BE2C (cell line): ENCODE data around the gene TAF8. TPM values are rescaled to one million over a fixed set of nuclear protein-coding genes. Genes with fewer than 3 reads are reported as not detected.
"Not testable (repeated sequence)": the region's sequence is repeated elsewhere in the genome, so short reads cannot be mapped to it uniquely, and the experiment has no call there.

Source experiments
- DNase-seq: peaks from one replicate; pipeline ENCODE4 v3.0.0-alpha.2; 2020
- H3K27me3 ChIP-seq: fragments of 250-450 bp; sonication (Bioruptor Pico); 2 replicates; pipeline ENCODE4 v1.5.1; 2020; ENCODE audit warnings: mild to moderate bottlenecking
- H3K36me3 ChIP-seq: fragments of 250-450 bp; sonication (Bioruptor Pico); 2 replicates; pipeline ENCODE4 v1.5.1; 2020; ENCODE audit warnings: mild to moderate bottlenecking
- H3K4me1 ChIP-seq: fragments of 250-450 bp; sonication (Bioruptor Pico); 2 replicates; pipeline ENCODE4 v1.5.1; 2020
- H3K4me3 ChIP-seq: 2 replicates; pipeline ENCODE4 v1.5.1; 2011; ENCODE audit warnings: low read depth, low read length
- H3K9me3 ChIP-seq: fragments of 250-450 bp; sonication (Bioruptor Pico); 2 replicates; pipeline ENCODE4 v1.5.1; 2020
- CTCF ChIP-seq: IDR thresholded peaks from 2 replicates; pipeline ENCODE4 v1.5.1; 2012; ENCODE audit warnings: mild to moderate bottlenecking, low read depth, low read length
- polyA plus RNA-seq: library from polyadenylated mRNA; unstranded; fragments of >200 nt; gene quantifications from one replicate; pipeline ENCODE4 v1.2.1, GENCODE V29; 2012; ENCODE audit warnings: low read depth, missing spikeins; ENCODE audit not compliant: insufficient read length, insufficient read depth

The TAF8 gene
- polyA plus RNA-seq, result 30.5 TPM

- Histone ChIP-seq H3K4me3 (peak within 1 kb of the TSS; percentile 86), H3K4me1 (no peaks in the 10 kb centered on the region), H3K9me3 (no peaks in the 10 kb centered on the region), H3K27me3 (peaks cover 9% of the 10 kb centered on the region), H3K36me3 (peaks cover 11% of the 10 kb centered on the region)
- no peak for TF ChIP-seq CTCF
- peak; percentile 91 for DNase-seq
Measured at GRCh38 chr6:42050297-42051267, at the start of gene TAF8. Gene TAF8 (plus strand): TSS chr6:42050524. CDS start chr6:42050542, 18 bp downstream.

DNA sequence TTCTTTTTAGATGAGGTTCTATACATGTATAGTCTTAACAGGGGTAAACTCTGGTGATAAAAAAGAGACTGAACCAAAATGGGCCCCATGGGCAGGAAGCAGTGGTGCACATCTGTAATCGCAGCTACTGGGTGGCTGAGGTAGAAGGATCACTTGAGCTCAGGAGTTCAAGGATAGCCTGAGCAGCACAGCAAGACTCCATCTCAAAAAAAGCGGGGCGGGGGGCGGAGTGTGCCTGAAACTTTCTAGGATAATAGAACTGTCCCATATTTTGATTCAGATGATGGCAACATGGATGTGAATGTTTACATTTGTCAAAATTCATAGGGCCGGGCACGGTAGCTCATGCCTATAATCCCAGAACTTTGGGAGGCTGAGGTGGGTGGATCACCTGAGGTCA is 48.8 kb upstream of the TAF8 start:
- TF ChIP-seq CTCF, result no peak
- no peaks in the 10 kb centered on the region for H3K9me3 ChIP-seq
- H3K27me3 ChIP-seq, result no peaks in the 10 kb centered on the region

GRCh38 chr6:42003658-42004057 is 46.7 kb upstream of the TAF8 start:
- H3K9me3 ChIP-seq, H3K27me3 ChIP-seq, H3K4me3 ChIP-seq, DNase-seq, H3K36me3 ChIP-seq, H3K4me1 ChIP-seq: not testable (repeated sequence)

More for the DNA sequence above, 48.8 kb upstream of the TAF8 start:
- Histone ChIP-seq H3K36me3 (no peaks in the 10 kb centered on the region), H3K4me3 (no peak overlapping the region), H3K4me1 (no peaks in the 10 kb centered on the region)
- no peak for DNase-seq

DNA sequence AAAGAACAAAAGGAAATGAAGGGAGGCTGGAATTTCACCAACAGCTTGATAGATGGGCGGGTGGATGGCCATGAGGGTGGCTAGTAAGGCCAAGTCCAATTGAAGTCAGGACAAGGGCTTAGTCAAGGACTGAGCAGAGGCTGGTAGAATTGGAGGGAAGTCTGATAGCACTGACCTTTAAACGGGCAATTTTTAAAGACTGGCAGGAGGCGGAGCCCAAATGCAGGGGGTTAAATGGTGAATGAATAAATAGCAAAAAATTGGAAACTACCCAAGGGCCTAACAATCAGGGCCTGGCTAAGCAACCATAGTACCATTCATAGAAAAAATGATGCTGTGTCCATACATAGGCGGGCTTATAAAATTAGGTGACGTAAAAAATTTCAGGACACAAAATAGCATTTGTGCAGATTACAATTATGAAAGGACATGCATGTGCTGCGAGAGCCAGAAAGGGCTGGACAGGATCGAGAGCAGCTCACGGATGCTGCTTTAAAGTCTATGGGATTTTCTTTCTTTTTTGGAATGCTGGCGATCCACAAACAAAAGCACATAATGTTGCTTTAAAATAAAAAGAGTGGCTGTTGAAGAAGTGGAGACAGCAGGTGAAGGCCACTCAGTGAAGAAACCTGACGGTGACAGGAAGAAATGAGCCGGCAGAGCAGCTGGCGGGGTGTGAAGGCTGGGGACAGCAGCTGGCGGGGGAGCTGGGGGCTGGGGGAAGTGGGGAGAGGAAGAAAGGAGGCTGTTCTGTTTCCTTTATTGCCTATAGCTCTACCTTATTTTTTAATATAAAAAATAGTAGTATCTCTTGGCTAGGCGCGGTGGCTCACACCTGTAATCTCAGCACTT is 42.8 kb upstream of the TAF8 start:
- Histone ChIP-seq H3K27me3 (no peaks in the 10 kb centered on the region), H3K4me1 (no peaks in the 10 kb centered on the region), H3K9me3 (no peaks in the 10 kb centered on the region), H3K36me3 (no peaks in the 10 kb centered on the region), H3K4me3 (no peak overlapping the region)
- TF ChIP-seq CTCF, result no peak
- DNase-seq, result no peak

DNA sequence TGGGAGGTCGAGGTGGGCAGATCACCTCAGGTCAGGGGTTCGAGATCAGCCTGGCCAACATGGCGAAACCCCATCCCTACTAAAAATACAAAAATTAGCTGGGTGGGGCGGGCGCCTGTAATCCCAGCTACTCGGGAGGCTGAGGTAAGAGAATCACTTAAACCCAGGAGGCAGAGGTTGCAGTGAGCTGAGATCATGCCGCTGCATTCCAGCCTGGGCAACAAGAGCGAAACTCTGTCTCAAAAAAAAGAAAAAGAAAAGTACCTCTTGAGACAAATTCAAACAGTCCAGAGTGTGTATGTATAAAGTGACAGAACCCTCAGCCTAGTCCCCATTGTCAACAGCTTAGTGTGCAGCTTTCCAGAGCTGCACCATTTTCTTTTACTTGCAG is 42.2 kb upstream of the TAF8 start:
- H3K4me1 ChIP-seq, H3K27me3 ChIP-seq, DNase-seq, H3K4me3 ChIP-seq, H3K9me3 ChIP-seq, H3K36me3 ChIP-seq: not testable (repeated sequence)

GRCh38 chr6:42009844-42010184 is 40.5 kb upstream of the TAF8 start:
- no peaks in the 10 kb centered on the region for H3K27me3 ChIP-seq
- no peak overlapping the region for H3K4me3 ChIP-seq
- no peaks in the 10 kb centered on the region for H3K9me3 ChIP-seq
- no peak for DNase-seq
- H3K36me3 ChIP-seq, result no peaks in the 10 kb centered on the region
- no peak for TF ChIP-seq CTCF
- no peaks in the 10 kb centered on the region for H3K4me1 ChIP-seq
